Measurements from ENCODE around the gene TMEM248. TPM values are rescaled to one million over a fixed set of nuclear protein-coding genes. Genes with fewer than 3 reads are reported as not detected.
"Not testable (repeated sequence)": the region's sequence is repeated elsewhere in the genome, so short reads cannot be mapped to it uniquely, and the experiment has no call there.

Gene TMEM248
- total and polyA plus RNA-seq, 2 donors (not counting 1 experiment from before 2014, with no cell fraction given): 114 to 131 TPM

DNA sequence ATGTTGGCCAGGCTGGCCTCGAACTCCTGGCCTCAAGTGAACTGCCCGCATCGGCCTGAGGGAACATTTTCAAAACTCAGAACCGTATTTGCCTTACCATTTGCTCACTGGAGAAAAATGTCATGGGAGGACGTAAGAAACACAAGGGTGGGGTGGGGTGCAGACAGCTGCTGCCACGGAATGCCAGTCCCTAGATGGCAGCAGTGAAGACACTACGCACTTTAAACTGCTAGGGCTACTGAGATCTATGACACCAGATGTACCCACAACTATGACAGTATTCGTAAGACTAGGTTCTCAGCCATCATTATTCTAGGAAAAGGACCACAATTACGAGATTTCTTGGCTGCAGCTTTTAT lies 73.6 kb downstream of the TMEM248 start:
- not testable (repeated sequence) for H3K9me3 Mint-ChIP-seq (ENCODE audit: insufficient read depth); H3K27me3 ChIP-seq (replicated peaks in 1 of 4; ENCODE audit: control extremely low read depth in 1 of 4, control insufficient read depth in 3 of 4, insufficient read depth in 4 of 4, low read length in 3 of 4); H4K20me1 ChIP-seq (ENCODE audit: control insufficient read depth, insufficient read depth, low read length, poor library complexity, severe bottlenecking); H3K9me3 ChIP-seq (ENCODE audit: control extremely low read depth in 1 of 3, control insufficient read depth in 2 of 3, insufficient read depth in 1 of 3, low read length in 2 of 3); H3K4me1 ChIP-seq (ENCODE audit: control insufficient read depth in 2 of 2, insufficient read depth in 2 of 2, low read length in 2 of 2); H3K27me3 Mint-ChIP-seq
- Histone ChIP-seq H3K4me3 (ENCODE audit: control extremely low read depth in 1 of 5, extremely low read depth in 1 of 5, insufficient read depth in 1 of 5, low read depth in 2 of 5, low read length in 4 of 5) (peak overlapping the region; percentile 35 to 83 (median 74)), H3K36me3 (replicated peaks in 1 of 2; ENCODE audit: control extremely low read depth in 1 of 2, control insufficient read depth in 1 of 2, extremely low read depth in 1 of 2, insufficient read depth in 2 of 2, low read length in 1 of 2) (peaks cover 2 to 25% of the 10 kb centered on the region in 2 experiments), H3K9ac (ENCODE audit: low read length) (peak overlapping the region; percentile 98), H2AFZ (ENCODE audit: insufficient read depth, low read depth, low read length, poor library complexity, severe bottlenecking) (peak overlapping the region; percentile 62), H3K79me2 (ENCODE audit: control insufficient read depth, insufficient read depth, low read length) (peaks cover 16% of the 10 kb centered on the region), H3K27ac (ENCODE audit: low read length in 2 of 2) (peak overlapping the region; percentile 96 to 99), H3K4me2 (replicated peaks; ENCODE audit: low read depth, low read length, poor library complexity, severe bottlenecking) (peak overlapping the region; percentile 67)
- 0% methylated on average over 6 of the region's 9 CpGs for WGBS (ENCODE audit: insufficient coverage)
- DNase-seq (peak; percentile 80), ATAC-seq (ENCODE audit: low read depth) (peak; percentile 32)
- Mint-ChIP-seq H3K27ac (peak overlapping the region; percentile 100), H3K4me1 (peaks cover 26% of the 10 kb centered on the region), H3K4me3 (peak overlapping the region; percentile 98)
- ChIA-PET CTCF (interaction anchor here (1.0 to 1.6 kb wide), 2 partner anchors 72 to 150 kb away, joined by 3 to 5 read pairs; no protein-coding TSS in a partner anchor), POLR2A (interaction anchor here (1.0 to 2.5 kb wide), 5 partner anchors 73 to 880 kb away, joined by 4 to 19 read pairs (median 7); partner anchors contain the start of genes CRCP, RABGEF1 and TMEM248)
- intact Hi-C loops (cut with micrococcal nuclease): loop anchor here (1.0 to 10.0 kb wide), 5 partner anchors 150 to 1240 kb away; partner anchors contain the start of genes CRCP, GUSB and KCTD7
- TF ChIP-seq, protein P1, sequence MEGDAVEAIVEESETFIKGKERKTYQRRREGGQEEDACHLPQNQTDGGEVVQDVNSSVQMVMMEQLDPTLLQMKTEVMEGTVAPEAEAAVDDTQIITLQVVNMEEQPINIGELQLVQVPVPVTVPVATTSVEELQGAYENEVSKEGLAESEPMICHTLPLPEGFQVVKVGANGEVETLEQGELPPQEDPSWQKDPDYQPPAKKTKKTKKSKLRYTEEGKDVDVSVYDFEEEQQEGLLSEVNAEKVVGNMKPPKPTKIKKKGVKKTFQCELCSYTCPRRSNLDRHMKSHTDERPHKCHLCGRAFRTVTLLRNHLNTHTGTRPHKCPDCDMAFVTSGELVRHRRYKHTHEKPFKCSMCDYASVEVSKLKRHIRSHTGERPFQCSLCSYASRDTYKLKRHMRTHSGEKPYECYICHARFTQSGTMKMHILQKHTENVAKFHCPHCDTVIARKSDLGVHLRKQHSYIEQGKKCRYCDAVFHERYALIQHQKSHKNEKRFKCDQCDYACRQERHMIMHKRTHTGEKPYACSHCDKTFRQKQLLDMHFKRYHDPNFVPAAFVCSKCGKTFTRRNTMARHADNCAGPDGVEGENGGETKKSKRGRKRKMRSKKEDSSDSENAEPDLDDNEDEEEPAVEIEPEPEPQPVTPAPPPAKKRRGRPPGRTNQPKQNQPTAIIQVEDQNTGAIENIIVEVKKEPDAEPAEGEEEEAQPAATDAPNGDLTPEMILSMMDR (IDR thresholded peaks at IDR 0.05): peak; percentile 49

DNA sequence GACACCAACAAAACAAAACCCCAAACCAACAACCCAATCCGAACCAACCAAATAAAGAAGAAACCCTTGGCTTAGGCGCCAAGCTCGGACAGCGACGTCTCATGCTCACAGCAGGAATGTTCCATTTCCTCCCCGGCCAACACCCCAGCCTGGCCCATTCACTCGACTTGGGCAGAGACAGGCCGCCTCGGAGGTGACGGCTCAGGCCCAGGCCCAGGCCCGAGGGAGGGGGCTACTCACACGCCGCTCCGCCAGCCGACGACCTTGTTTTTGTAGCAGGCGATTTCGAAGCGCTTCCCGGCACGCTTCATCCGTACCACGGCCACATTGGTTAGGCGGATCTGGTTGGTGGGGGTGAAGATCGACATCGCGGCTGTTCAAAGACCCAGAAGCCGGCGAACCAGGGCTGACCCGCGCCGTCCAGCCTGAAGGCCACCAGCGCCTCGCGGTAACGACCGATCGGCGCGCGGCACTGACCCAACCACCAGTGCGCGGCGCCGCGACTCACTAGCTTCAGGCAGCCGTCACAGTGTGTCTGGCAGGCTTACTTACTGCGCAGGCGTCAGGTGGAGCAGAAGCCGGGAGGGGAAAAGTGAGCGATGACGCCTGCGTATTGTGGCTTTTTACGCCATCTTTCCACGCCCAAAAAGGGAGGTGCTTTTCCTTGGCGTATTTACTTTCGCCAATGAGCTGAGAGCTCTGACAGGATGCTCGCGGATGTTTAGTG lies 74.2 kb downstream of the TMEM248 start, which contains the start of gene SBDS:
Gene SBDS, minus strand, starts transcription at position 537 of the 727 bp plus-strand sequence. Its CDS starts 169 bp downstream, at position 368.
- H3K27me3 ChIP-seq (replicated peaks in 1 of 4; ENCODE audit: control extremely low read depth in 1 of 4, control insufficient read depth in 3 of 4, insufficient read depth in 4 of 4, low read length in 3 of 4); H4K20me1 ChIP-seq (ENCODE audit: control insufficient read depth, insufficient read depth, low read length, poor library complexity, severe bottlenecking); H3K27me3 Mint-ChIP-seq; H3K9me3 ChIP-seq (ENCODE audit: control extremely low read depth in 1 of 3, control insufficient read depth in 2 of 3, insufficient read depth in 1 of 3, low read length in 2 of 3); H3K4me1 ChIP-seq (ENCODE audit: control insufficient read depth in 2 of 2, insufficient read depth in 2 of 2, low read length in 2 of 2); H3K9me3 Mint-ChIP-seq (ENCODE audit: insufficient read depth): not testable (repeated sequence)
- intact Hi-C loops (cut with micrococcal nuclease): loop anchor here (1.0 to 10.0 kb wide), 4 partner anchors 367 to 1240 kb away; partner anchors contain the start of genes CRCP, GUSB and KCTD7
- Histone ChIP-seq H3K9ac (ENCODE audit: low read length) (peak within 1 kb of the TSS; percentile 98), H3K79me2 (ENCODE audit: control insufficient read depth, insufficient read depth, low read length) (peaks cover 16% of the 10 kb centered on the region), H3K4me2 (replicated peaks; ENCODE audit: low read depth, low read length, poor library complexity, severe bottlenecking) (peak within 1 kb of the TSS; percentile 67), H2AFZ (ENCODE audit: insufficient read depth, low read depth, low read length, poor library complexity, severe bottlenecking) (peak within 1 kb of the TSS; percentile 77), H3K27ac (ENCODE audit: low read length in 2 of 2) (peak within 1 kb of the TSS; percentile 96 to 99), H3K36me3 (replicated peaks in 1 of 2; ENCODE audit: control extremely low read depth in 1 of 2, control insufficient read depth in 1 of 2, extremely low read depth in 1 of 2, insufficient read depth in 2 of 2, low read length in 1 of 2) (peaks cover 2 to 26% of the 10 kb centered on the region in 2 experiments), H3K4me3 (ENCODE audit: control extremely low read depth in 1 of 5, extremely low read depth in 1 of 5, insufficient read depth in 1 of 5, low read depth in 2 of 5, low read length in 4 of 5) (peak within 1 kb of the TSS; percentile 74 to 88 (median 80))
- Mint-ChIP-seq H3K27ac (peak within 1 kb of the TSS; percentile 100), H3K4me1 (peaks cover 26% of the 10 kb centered on the region), H3K4me3 (peak within 1 kb of the TSS; percentile 98)
- POLR2A ChIA-PET: interaction anchor here (0.6 to 2.5 kb wide), 9 partner anchors 74 to 881 kb away, joined by 3 to 19 read pairs (median 4); partner anchors contain the start of genes CRCP, RABGEF1 and TMEM248
- TF ChIP-seq, protein P1 (IDR thresholded peaks at IDR 0.05): peak; percentile 4
- under 1% methylated on average over 54 of the region's 59 CpGs for WGBS (ENCODE audit: insufficient coverage)
- DNase-seq (peak; percentile 99), ATAC-seq (ENCODE audit: low read depth) (peak; percentile 58)
- CTCF ChIA-PET: interaction anchor here (1.0 to 1.6 kb wide), 2 partner anchors 73 to 151 kb away, joined by 3 to 5 read pairs; no protein-coding TSS in a partner anchor

All from B cell (primary cell).